Measurements from ENCODE around the gene PET100.

DNA sequence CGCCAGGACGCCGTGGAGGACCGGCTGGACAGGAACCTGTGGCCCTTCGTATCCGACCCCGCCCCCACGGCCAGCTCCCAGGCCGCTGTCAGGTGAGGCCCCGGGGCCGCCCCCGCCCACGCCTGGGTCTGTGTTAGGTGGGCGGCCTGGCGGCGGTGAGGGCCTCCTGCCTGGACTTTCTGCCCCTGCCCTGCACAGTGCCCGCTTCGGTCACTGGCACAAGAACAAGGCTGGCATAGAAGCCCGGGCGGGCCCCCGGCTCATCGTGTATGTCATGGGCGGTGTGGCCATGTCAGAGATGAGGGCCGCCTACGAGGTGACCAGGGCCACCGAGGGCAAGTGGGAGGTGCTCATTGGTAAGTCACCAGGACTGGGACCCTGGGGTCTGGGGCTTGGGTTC, 17.6 kb downstream of the PET100 start:
- TF ChIP-seq POLR2AphosphoS5 (IDR thresholded peaks at IDR 0.05): no peak
- TF ChIP-seq, protein P1, sequence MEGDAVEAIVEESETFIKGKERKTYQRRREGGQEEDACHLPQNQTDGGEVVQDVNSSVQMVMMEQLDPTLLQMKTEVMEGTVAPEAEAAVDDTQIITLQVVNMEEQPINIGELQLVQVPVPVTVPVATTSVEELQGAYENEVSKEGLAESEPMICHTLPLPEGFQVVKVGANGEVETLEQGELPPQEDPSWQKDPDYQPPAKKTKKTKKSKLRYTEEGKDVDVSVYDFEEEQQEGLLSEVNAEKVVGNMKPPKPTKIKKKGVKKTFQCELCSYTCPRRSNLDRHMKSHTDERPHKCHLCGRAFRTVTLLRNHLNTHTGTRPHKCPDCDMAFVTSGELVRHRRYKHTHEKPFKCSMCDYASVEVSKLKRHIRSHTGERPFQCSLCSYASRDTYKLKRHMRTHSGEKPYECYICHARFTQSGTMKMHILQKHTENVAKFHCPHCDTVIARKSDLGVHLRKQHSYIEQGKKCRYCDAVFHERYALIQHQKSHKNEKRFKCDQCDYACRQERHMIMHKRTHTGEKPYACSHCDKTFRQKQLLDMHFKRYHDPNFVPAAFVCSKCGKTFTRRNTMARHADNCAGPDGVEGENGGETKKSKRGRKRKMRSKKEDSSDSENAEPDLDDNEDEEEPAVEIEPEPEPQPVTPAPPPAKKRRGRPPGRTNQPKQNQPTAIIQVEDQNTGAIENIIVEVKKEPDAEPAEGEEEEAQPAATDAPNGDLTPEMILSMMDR (IDR thresholded peaks at IDR 0.05): no peak
- no peak for TF ChIP-seq POLR2A (IDR thresholded peaks at IDR 0.05)

Data from breast epithelium (tissue), 3 donors.